Panc1 (cell line): ENCODE data around the gene IL10RB.

Source experiments
- CTCF ChIP-seq: fragments of 450-650 bp; IDR thresholded peaks from 2 replicates; pipeline ENCODE4 v1.5.1; 2017; ENCODE audit warnings: mild to moderate bottlenecking
- POLR2AphosphoS5 ChIP-seq: IDR thresholded peaks from 2 replicates; pipeline ENCODE4 v1.6.1; 2012; ENCODE audit warnings: mild to moderate bottlenecking, low read depth, low read length, moderate library complexity

DNA sequence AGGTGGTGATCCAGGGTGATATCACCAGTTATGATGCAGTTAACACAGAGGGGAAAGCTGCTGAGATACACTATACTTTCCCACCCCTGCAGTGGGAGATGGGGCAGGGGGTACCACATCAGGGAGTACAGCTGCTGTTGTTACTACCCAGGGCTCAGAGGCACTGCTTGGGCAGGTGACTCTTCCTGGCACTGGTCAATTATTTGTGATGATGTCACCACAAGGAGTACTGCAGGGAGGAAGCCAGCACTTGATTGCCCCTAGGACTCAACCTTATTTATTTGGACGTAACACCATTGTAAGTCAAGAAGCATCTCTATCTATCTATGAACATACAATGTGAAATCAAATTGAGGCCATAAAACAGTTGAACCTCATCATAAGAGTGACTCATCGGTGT, 68.7 kb downstream of the IL10RB start:
- TF ChIP-seq POLR2AphosphoS5 (no peak), CTCF (no peak)
